AG10803 (cell line): ENCODE measurements around the gene OTOS.

Experiments used
- DNase-seq: peaks from one replicate; pipeline ENCODE4 v3.0.0; 2010; ENCODE audit warnings: low read depth
- H3K4me3 ChIP-seq: 2 replicates; pipeline ENCODE4 v1.5.1; 2011; ENCODE audit warnings: mild to moderate bottlenecking, low read length, control low read depth
- CTCF ChIP-seq: conservative IDR thresholded peaks from 2 replicates; pipeline ENCODE4 v1.5.1; 2011; ENCODE audit warnings: mild to moderate bottlenecking, low read length, control low read depth, inconsistent platforms

Gene OTOS

GRCh38 chr2:240127911-240128607 lies 12.4 kb downstream of the OTOS start:
- no peak for DNase-seq
- no peak overlapping the region for H3K4me3 ChIP-seq
- no peak for TF ChIP-seq CTCF

- TF ChIP-seq CTCF, result no peak
- DNase-seq, result no peak
- no peak overlapping the region for H3K4me3 ChIP-seq
These were observed 13.2 kb downstream of the OTOS start for GRCh38 chr2:240127191-240127750.

GRCh38 chr2:240126731-240127130 lies 13.7 kb downstream of the OTOS start:
- TF ChIP-seq CTCF, result no peak
- DNase-seq, result no peak
- no peak overlapping the region for H3K4me3 ChIP-seq

GRCh38 chr2:240125742-240126141 lies 14.7 kb downstream of the OTOS start:
- DNase-seq, result no peak
- H3K4me3 ChIP-seq, result no peak overlapping the region
- TF ChIP-seq CTCF, result no peak

GRCh38 chr2:240124651-240125030 lies 15.8 kb downstream of the OTOS start:
- H3K4me3 ChIP-seq, result no peak overlapping the region
- no peak for TF ChIP-seq CTCF
- DNase-seq, result no peak

- no peak for DNase-seq
- TF ChIP-seq CTCF, result no peak
- H3K4me3 ChIP-seq, result no peak overlapping the region
These were observed 16.4 kb downstream of the OTOS start for GRCh38 chr2:240123821-240124650.

- TF ChIP-seq CTCF, result no peak
- H3K4me3 ChIP-seq, result no peak overlapping the region
- no peak for DNase-seq
These were observed 18.8 kb downstream of the OTOS start for GRCh38 chr2:240121675-240122074.
